Urinary bladder (tissue), 4 donors: ENCODE measurements around the gene ACOT8. TPM values are rescaled to one million over a fixed set of nuclear protein-coding genes. Genes with fewer than 3 reads are reported as not detected.

Source experiments
- DNase-seq: peaks from one replicate; pipeline ENCODE4 v3.0.0-alpha.2; 2015; ENCODE audit errors: extremely low spot score
- H3K27ac ChIP-seq: one replicate; pipeline ENCODE4 v1.5.1; 2013; ENCODE audit warnings: low read depth, mild to moderate bottlenecking, moderate library complexity
- H3K36me3 ChIP-seq: one replicate; pipeline ENCODE4 v1.6.1; 2013; ENCODE audit warnings: mild to moderate bottlenecking, moderate library complexity; ENCODE audit not compliant: insufficient read depth
- H3K4me1 ChIP-seq: one replicate; pipeline ENCODE4 v1.6.1; 2013; ENCODE audit warnings: mild to moderate bottlenecking, moderate library complexity; ENCODE audit not compliant: insufficient read depth
- H3K4me3 ChIP-seq: one replicate; pipeline ENCODE4 v1.5.1; 2013; ENCODE audit warnings: low read depth, low read length
- WGBS: extraction: QIAGEN DNeasy Blood & Tissue Kit; methylation state at CpG from one replicate; pipeline ENCODE4 v1.1.7; 2013; 5-methylcytosine and 5-hydroxymethylcytosine counted together
- polyA plus RNA-seq: library from polyadenylated mRNA; stranded (reverse); fragments of 200-250 nt; gene quantifications from one replicate; pipeline ENCODE4 v1.2.3, GENCODE V29; 2013
- total RNA-seq: library from RNA; depleted of rRNA; stranded (reverse); fragments of >200 nt; gene quantifications from one replicate; pipeline ENCODE4 v1.2.3, GENCODE V29; 2014
- donor health status: healthy with polysubstance abuse.
- donor health status: healthy.

ACOT8 gene
- total and polyA plus RNA-seq, 2 donors = 13.1 to 29.5 TPM

- WGBS = 12% methylated on average over 24 of the region's 24 CpGs
- Histone ChIP-seq H3K4me1 (no peaks in the 10 kb centered on the region), H3K36me3 (no peaks in the 10 kb centered on the region), H3K27ac (no peak overlapping the region), H3K4me3 (no peak overlapping the region)
- no peak for DNase-seq
Measured at GRCh38 chr20:45822857-45823256, 34.3 kb downstream of the ACOT8 start.

- Histone ChIP-seq H3K36me3 (no peaks in the 10 kb centered on the region), H3K27ac (no peak overlapping the region), H3K4me1 (no peaks in the 10 kb centered on the region), H3K4me3 (no peak overlapping the region)
- 74% methylated on average over 2 of the region's 2 CpGs for WGBS
- DNase-seq = no peak
Measured at GRCh38 chr20:45821947-45822346, 35.2 kb downstream of the ACOT8 start.

GRCh38 chr20:45819466-45819865 lies 37.7 kb downstream of the ACOT8 start:
- H3K36me3 ChIP-seq = no peaks in the 10 kb centered on the region
- no peak overlapping the region for H3K4me3 ChIP-seq
- H3K27ac ChIP-seq = no peak overlapping the region
- 98% methylated on average over 4 of the region's 4 CpGs for WGBS
- DNase-seq = no peak
- no peaks in the 10 kb centered on the region for H3K4me1 ChIP-seq

DNA sequence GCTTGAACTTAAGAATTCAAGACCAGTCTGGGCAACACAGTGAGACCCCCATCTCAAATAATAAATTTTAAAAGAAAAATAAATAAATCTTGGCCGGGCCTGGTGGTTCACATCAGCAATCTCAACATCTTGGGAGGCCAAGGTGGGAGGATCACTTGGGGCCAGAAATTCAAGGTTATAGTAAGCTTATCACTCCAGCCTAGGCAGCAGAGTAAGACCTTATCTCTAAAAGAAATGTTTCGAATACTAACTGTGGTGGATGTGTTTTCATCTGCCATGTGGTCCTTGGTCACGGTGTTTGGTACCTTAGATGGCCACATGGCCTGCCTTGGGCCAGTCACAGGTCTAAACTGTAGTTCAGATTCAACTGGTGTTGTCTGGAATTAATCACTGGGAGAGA lies 39.0 kb downstream of the ACOT8 start:
- no peak for DNase-seq
- no peaks in the 10 kb centered on the region for H3K4me1 ChIP-seq
- H3K36me3 ChIP-seq = no peaks in the 10 kb centered on the region
- 74% methylated on average over 3 of the region's 3 CpGs for WGBS
- no peak overlapping the region for H3K27ac ChIP-seq
- H3K4me3 ChIP-seq = no peak overlapping the region

DNA sequence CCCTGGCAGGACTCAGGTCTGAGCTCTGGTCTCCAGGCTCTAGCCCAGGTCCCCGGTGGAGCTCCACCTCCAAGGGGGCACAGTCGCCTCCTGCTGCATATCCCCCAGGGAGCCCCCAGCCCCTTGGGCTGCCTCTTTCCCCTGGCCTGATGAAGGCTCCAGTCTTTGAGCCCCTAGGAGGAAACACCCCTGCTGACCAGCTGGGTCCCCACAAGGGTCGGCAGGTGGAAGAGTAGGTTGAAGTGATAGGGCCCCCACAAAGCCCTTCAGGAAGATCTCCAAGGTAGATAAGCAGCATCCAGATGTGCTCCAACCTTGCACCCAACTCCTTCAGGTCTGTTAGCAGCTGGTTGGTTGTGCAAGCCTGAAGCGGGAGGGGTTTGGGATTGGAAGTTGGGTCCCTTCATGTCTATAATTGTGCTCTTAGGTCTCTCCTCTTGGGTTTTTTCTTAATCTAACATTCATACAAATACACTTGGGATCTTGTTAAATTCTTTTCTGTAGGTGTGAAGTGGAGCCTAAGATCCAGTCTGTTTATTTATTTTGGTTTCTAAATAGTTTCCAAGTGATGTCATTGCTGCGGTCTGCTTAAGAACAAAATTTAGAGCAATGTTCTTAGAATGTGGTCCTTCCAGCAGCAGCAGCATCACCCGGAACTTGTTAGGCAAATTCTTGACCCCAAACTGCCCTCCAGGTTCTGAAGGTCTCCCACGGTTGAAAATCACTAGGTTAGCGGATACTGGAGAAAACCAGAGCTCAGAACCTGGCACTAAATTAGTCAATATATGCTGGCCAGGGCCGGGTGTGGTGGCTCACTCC lies 39.6 kb downstream of the ACOT8 start:
- Histone ChIP-seq H3K4me1 (no peaks in the 10 kb centered on the region), H3K27ac (peak overlapping the region; percentile 61), H3K36me3 (no peaks in the 10 kb centered on the region), H3K4me3 (no peak overlapping the region)
- 46% methylated on average over 9 of the region's 9 CpGs for WGBS
- no peak for DNase-seq

DNA sequence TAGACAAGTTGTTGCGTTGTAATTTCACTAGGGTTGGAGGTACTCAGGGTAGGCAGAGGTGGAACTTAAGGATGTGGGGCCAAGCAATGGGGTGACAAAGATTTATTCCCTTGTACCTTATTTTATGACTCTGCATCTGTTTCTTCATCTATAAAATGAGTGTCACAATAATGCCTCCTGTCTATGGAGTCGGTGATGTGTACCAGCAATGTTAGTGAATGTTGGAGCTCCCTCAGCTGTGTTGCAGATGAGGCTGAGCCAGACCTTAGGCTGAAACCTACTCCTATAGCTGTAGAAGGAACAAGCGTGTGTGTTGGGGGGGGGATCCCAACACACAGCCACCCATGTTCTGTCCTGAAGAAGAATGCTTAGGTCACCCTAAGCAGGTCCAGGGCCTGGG lies 40.2 kb downstream of the ACOT8 start:
- 68% methylated on average over 3 of the region's 3 CpGs for WGBS
- H3K4me1 ChIP-seq = no peaks in the 10 kb centered on the region
- H3K36me3 ChIP-seq = no peaks in the 10 kb centered on the region
- no peak overlapping the region for H3K4me3 ChIP-seq
- no peak overlapping the region for H3K27ac ChIP-seq
- DNase-seq = no peak

DNA sequence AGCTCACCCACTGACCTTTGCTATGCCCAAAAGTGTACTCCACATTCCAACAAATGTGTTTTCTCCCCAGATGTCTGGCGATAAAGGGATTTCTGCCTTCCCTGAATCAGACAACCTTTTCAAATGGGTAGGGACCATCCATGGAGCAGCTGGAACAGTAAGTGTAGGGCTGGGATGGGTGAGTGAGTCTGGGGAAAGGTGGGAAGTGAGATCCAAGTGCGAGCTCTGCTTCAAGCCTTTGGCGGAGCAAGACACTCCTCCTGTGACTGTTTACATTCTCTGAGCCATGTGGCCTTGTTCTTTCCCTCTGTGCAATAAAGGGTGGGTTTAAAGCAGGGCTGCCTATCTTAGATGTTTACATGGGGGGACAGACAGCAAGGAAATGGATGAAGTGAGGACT lies 42.9 kb downstream of the ACOT8 start:
- Histone ChIP-seq H3K4me1 (no peaks in the 10 kb centered on the region), H3K27ac (no peak overlapping the region), H3K4me3 (no peak overlapping the region), H3K36me3 (peaks cover 2% of the 10 kb centered on the region)
- WGBS = 67% methylated on average over 3 of the region's 3 CpGs
- DNase-seq = no peak

GRCh38 chr20:45813489-45813888 lies 43.7 kb downstream of the ACOT8 start:
- Histone ChIP-seq H3K36me3 (peaks cover 2% of the 10 kb centered on the region), H3K4me3 (no peak overlapping the region), H3K27ac (no peak overlapping the region), H3K4me1 (no peaks in the 10 kb centered on the region)
- DNase-seq = no peak
- 58% methylated on average over 7 of the region's 7 CpGs for WGBS

- no peak for DNase-seq
- Histone ChIP-seq H3K4me3 (peak overlapping the region; percentile 45), H3K4me1 (no peaks in the 10 kb centered on the region), H3K36me3 (peaks cover 2% of the 10 kb centered on the region), H3K27ac (no peak overlapping the region)
- WGBS = 4% methylated on average over 11 of the region's 11 CpGs
Measured at GRCh38 chr20:45813006-45813340, 44.2 kb downstream of the ACOT8 start.

GRCh38 chr20:45812157-45813005 lies 44.8 kb downstream of the ACOT8 start, which contains the start of gene UBE2C:
Gene UBE2C, plus strand, starts transcription at chr20:45812644. Its CDS starts 52 bp downstream, at chr20:45812696.
- DNase-seq = peak; percentile 98
- Histone ChIP-seq H3K27ac (no peak within 1 kb of the TSS), H3K4me1 (no peaks in the 10 kb centered on the region), H3K36me3 (peaks cover 2% of the 10 kb centered on the region), H3K4me3 (peak within 1 kb of the TSS; percentile 45)
- under 1% methylated on average over 65 of the region's 65 CpGs for WGBS

DNA sequence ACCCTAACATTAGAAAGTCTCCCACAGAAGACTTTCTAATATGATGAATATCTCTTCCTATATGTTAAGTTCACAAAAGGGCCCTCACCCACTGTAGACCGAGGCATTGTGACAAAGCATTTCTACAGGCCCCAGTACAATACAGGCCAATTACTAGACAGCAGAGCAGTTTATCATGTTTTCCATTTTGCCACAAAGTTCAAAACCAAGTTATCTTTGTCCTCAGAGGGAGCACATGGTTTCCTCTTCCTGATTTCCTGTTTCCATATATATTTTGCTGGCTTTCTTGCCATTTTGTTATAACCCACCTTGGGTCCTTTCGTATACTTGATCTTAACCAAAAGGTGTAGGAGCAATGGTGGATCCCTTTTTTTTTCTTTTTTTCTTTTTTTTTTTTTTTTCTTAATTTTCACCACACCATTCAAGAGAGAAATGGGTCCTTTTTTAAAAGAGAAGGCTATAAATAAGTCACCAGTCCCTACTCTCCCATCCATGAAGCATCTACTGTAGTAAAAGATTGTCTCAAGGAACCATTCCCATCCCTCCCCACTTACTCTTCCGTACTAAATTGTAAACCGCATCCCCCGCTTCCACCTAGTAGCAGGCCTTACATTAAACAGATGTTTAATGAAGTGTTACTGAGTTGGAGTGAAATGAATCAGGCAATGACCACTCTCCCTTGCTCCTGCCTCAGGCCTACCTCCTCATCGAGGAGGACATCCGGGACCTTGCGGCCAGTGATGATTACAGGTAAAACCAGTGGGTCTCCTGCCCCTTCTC lies 46.8 kb downstream of the ACOT8 start:
- DNase-seq = no peak
- H3K36me3 ChIP-seq = peaks cover 6% of the 10 kb centered on the region
- 90% methylated on average over 8 of the region's 8 CpGs for WGBS
- H3K4me3 ChIP-seq = no peak overlapping the region
- no peaks in the 10 kb centered on the region for H3K4me1 ChIP-seq
- H3K27ac ChIP-seq = no peak overlapping the region

DNA sequence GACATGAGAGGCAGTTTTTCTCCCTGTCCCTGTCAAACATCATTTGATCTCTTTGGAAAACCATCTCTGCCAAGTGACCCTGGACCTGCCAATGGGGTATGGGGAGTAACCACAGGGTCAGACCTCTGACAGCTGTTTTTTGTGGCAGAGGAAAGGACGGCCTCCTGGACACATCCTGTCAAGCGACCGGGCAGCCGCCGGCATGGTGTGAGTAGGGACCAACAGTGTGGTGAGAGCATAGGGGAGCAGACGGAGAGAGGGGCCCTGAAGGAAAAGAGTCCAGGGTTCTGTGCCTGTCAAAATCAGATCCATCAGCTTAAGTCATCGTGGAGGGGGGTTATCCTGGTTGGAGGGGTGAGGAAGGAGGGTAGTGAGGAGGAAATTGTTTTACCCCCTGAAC lies 55.3 kb downstream of the ACOT8 start:
- no peak overlapping the region for H3K27ac ChIP-seq
- no peak overlapping the region for H3K4me3 ChIP-seq
- H3K4me1 ChIP-seq = no peaks in the 10 kb centered on the region
- 88% methylated on average over 7 of the region's 7 CpGs for WGBS
- no peak for DNase-seq
- peaks cover 10% of the 10 kb centered on the region for H3K36me3 ChIP-seq

DNA sequence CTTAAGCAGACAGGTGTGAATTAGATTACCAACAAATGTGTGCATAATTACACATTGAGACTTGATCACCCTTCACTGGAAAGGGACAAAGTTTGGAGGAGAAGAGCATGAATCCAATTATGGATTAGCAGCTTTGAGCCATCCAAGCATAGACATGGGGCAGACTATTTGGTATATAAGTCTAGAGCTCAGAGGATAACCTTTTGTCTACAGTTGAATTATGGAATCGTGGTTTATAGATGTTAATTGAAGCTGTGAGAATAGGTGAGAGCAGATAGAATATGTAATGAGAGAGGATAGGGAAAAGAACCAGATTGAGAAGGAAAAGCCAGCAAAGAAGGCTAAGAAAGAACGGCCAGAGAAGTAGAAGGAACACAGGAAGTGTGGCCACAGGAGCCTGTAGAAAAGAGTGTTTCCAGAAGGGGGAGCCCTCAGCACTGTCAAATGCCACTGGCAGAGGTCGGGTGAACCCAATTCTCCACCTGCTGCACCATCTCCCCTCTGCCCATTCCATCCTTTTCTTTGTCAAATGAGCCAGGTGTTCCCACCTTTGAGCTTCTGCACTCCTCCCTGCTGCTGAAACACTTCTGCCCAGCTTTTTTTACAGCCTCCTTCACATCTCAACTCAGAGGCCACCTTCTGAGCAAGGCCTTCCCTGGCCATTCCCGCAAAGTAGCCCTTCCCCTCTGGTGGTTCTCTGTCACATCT lies 58.1 kb downstream of the ACOT8 start:
- H3K27ac ChIP-seq = no peak overlapping the region
- DNase-seq = no peak
- H3K4me3 ChIP-seq = no peak overlapping the region
- 27% methylated on average over 4 of the region's 4 CpGs for WGBS
- H3K4me1 ChIP-seq = no peaks in the 10 kb centered on the region
- peaks cover 5% of the 10 kb centered on the region for H3K36me3 ChIP-seq
